Breast epithelium (tissue), 4 donors: Measurements from ENCODE around the gene RETREG3. TPM values are rescaled to one million over a fixed set of nuclear protein-coding genes. Genes with fewer than 3 reads are reported as not detected.

Source experiments
- DNase-seq, 2 donors: peaks; one replicate each; pipeline ENCODE4 v3.0.0-alpha.2; 2019; ENCODE audit warnings: low spot score in 2 of 2
- H3K27ac ChIP-seq, 2 donors: fragments of 200-600 bp; sonication (generic) in 1 of 2; one replicate each; pipeline ENCODE4 v1.5.1; 2016 to 2019; ENCODE audit warnings: mild to moderate bottlenecking in 1 of 2
- H3K27me3 ChIP-seq, 2 donors: fragments of 200-600 bp; sonication (generic) in 1 of 2; one replicate each; pipeline versions ENCODE4 v1.5.1 to v1.6.0; 2017 to 2019; ENCODE audit warnings: control low read depth in 1 of 2, mild to moderate bottlenecking in 1 of 2
- H3K36me3 ChIP-seq: fragments of 200-600 bp; one replicate; pipeline ENCODE4 v1.5.1; 2019
- H3K4me1 ChIP-seq, 2 donors: fragments of 200-600 bp; sonication (generic); one replicate each; pipeline ENCODE4 v1.5.1; 2016 to 2019; ENCODE audit warnings: control low read depth in 1 of 2
- H3K4me3 ChIP-seq, 3 donors: fragments of 200-600 bp; sonication (generic); 1 replicate in 2 of 3; 2 replicates in 1 of 3; pipeline ENCODE4 v1.5.1; 2016 to 2019; ENCODE audit warnings: mild to moderate bottlenecking in 3 of 3, moderate library complexity in 2 of 3
- H3K9me3 ChIP-seq, 2 donors: fragments of 200-600 bp; sonication (generic) in 1 of 2; one replicate each; pipeline ENCODE4 v1.5.1; 2016 to 2019; ENCODE audit warnings: control low read depth in 1 of 2
- POLR2A ChIP-seq: fragments of 450-650 bp; IDR thresholded peaks from one replicate; pipeline ENCODE4 v1.6.1; 2016; ENCODE audit warnings: antibody characterized with exemption, mild to moderate bottlenecking, moderate library complexity
- POLR2AphosphoS5 ChIP-seq, 3 donors: sonication (generic); formaldehyde crosslinking; IDR thresholded peaks; one replicate each; pipeline ENCODE4 v1.6.1; 2017; ENCODE audit warnings: antibody characterized with exemption in 3 of 3
- intact Hi-C: fragments of 100-400 bp; cut with DNase I; formaldehyde crosslinking; loops from one replicate; pipeline ENCODE4 v1.15.1; 2023; ENCODE audit warnings: low total_unique reads
- total RNA-seq, 3 donors: library from RNA; depleted of rRNA; stranded (reverse); fragments of >200 nt; gene quantifications; one replicate each; pipeline ENCODE4 v1.1.0, GENCODE V29; 2016
- TF ChIP-seq, protein P1 (sequence below), 3 donors: fragments of 450-650 bp; IDR thresholded peaks; one replicate each; pipeline ENCODE4 v1.5.1; 2016 to 2017; ENCODE audit warnings: antibody characterized with exemption in 3 of 3, mild to moderate bottlenecking in 3 of 3, moderate library complexity in 3 of 3

The RETREG3 gene
- total RNA-seq, 3 donors from 2014 or later, result 58.7 to 85.8 (median 62.4) TPM

DNA sequence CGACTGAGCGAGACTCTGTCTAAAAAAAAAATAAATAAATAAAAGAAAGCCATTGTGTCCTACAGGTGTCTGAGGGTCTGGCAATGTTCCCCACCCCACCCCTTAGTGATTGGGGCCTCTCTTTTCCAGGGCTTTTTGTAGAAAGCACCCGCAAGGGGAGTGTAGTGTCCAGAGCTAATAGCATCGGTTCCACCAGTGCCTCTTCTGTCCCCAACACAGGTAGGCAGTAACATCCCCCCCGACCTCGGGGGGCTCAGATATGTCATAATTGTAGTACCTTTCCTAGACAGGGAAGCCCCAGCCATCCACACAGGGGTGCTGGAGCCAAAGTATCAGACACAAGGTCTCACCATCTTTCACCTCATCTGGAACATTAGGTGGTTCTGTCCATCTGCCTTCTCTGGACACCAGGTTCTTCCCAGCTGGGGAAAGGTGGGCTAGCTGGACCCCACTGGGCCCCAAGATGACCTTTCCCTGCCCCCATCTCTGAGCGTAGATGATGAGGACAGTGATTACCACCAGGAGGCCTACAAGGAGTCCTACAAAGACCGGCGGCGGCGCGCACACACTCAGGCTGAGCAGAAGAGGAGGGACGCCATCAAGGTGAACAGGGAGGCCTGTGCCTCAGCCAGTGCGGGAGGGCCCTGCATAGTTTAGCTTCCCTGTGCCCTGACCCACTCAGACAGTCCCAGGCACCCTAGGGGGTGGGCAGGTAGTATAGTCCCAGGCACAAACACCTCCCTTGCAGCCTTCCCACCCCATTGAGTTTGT lies 40.6 kb downstream of the RETREG3 start:
- TF ChIP-seq, protein P1, sequence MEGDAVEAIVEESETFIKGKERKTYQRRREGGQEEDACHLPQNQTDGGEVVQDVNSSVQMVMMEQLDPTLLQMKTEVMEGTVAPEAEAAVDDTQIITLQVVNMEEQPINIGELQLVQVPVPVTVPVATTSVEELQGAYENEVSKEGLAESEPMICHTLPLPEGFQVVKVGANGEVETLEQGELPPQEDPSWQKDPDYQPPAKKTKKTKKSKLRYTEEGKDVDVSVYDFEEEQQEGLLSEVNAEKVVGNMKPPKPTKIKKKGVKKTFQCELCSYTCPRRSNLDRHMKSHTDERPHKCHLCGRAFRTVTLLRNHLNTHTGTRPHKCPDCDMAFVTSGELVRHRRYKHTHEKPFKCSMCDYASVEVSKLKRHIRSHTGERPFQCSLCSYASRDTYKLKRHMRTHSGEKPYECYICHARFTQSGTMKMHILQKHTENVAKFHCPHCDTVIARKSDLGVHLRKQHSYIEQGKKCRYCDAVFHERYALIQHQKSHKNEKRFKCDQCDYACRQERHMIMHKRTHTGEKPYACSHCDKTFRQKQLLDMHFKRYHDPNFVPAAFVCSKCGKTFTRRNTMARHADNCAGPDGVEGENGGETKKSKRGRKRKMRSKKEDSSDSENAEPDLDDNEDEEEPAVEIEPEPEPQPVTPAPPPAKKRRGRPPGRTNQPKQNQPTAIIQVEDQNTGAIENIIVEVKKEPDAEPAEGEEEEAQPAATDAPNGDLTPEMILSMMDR (IDR thresholded peaks at IDR 0.05), result no peak
- no peak for TF ChIP-seq POLR2A
- TF ChIP-seq POLR2AphosphoS5 (IDR thresholded peaks at IDR 0.05), result no peak
- no peaks in the 10 kb centered on the region for H3K9me3 ChIP-seq
- DNase-seq, result no peak
- H3K27ac ChIP-seq, result peak overlapping the region; percentile 17 to 20
- no peak overlapping the region for H3K4me3 ChIP-seq
- H3K36me3 ChIP-seq, result peaks cover 13% of the 10 kb centered on the region
- H3K4me1 ChIP-seq, result peaks cover 7 to 21% of the 10 kb centered on the region in 2 donors
- intact Hi-C loops, result no loop called here
- H3K27me3 ChIP-seq, result no peaks in the 10 kb centered on the region

GRCh38 chr17:42566883-42567573 lies 42.1 kb downstream of the RETREG3 start, which contains the start of gene MLX:
TSS of gene MLX (plus strand) at chr17:42567100. CDS start at chr17:42567125, 25 bp downstream.
- H3K4me3 ChIP-seq, result peak within 1 kb of the TSS; percentile 78 to 92 (median 80)
- no peaks in the 10 kb centered on the region for H3K27me3 ChIP-seq
- DNase-seq, result peak; percentile 85 to 94
- TF ChIP-seq POLR2AphosphoS5 (IDR thresholded peaks at IDR 0.05) (peak; percentile 8 to 87 (median 66)), POLR2A (peak; percentile 40)
- TF ChIP-seq, protein P1 (IDR thresholded peaks at IDR 0.05), result no peak
- H3K27ac ChIP-seq, result peak within 1 kb of the TSS; percentile 86 to 95
- H3K4me1 ChIP-seq, result peaks cover 15 to 27% of the 10 kb centered on the region in 2 donors
- intact Hi-C loops, result no loop called here
- H3K9me3 ChIP-seq, result no peaks in the 10 kb centered on the region
- peaks cover 5% of the 10 kb centered on the region for H3K36me3 ChIP-seq

GRCh38 chr17:42566215-42566882 lies 42.8 kb downstream of the RETREG3 start:
- Histone ChIP-seq H3K27ac (peak overlapping the region; percentile 86 to 95), H3K4me1 (peaks cover 15 to 27% of the 10 kb centered on the region in 2 donors), H3K9me3 (no peaks in the 10 kb centered on the region), H3K27me3 (no peaks in the 10 kb centered on the region), H3K4me3 (peak overlapping the region; percentile 78 to 92 (median 80)), H3K36me3 (peaks cover 5% of the 10 kb centered on the region)
- intact Hi-C loops, result no loop called here
- TF ChIP-seq POLR2A (no peak), POLR2AphosphoS5 (IDR thresholded peaks at IDR 0.05) (peak in 1 of 3 donors; percentile 53)
- TF ChIP-seq, protein P1 (IDR thresholded peaks at IDR 0.05), result no peak
- no peak for DNase-seq

GRCh38 chr17:42565523-42566214 lies 43.5 kb downstream of the RETREG3 start:
- no peak for DNase-seq
- TF ChIP-seq POLR2A, result no peak
- TF ChIP-seq, protein P1 (IDR thresholded peaks at IDR 0.05), result no peak
- TF ChIP-seq POLR2AphosphoS5 (IDR thresholded peaks at IDR 0.05), result no peak
- peaks cover 5% of the 10 kb centered on the region for H3K36me3 ChIP-seq
- no peaks in the 10 kb centered on the region for H3K27me3 ChIP-seq
- peaks cover 15 to 27% of the 10 kb centered on the region in 2 donors for H3K4me1 ChIP-seq
- intact Hi-C loops, result no loop called here
- H3K9me3 ChIP-seq, result no peaks in the 10 kb centered on the region
- H3K27ac ChIP-seq, result peak overlapping the region; percentile 86 to 95
- no peak overlapping the region for H3K4me3 ChIP-seq
